Measurements from ENCODE around the gene DIP2B. TPM values are rescaled to one million over a fixed set of nuclear protein-coding genes. Genes with fewer than 3 reads are reported as not detected.

Gene DIP2B
- polyA plus RNA-seq, 3 donors, result 3.5 to 12.3 (median 6.5) TPM

DNA sequence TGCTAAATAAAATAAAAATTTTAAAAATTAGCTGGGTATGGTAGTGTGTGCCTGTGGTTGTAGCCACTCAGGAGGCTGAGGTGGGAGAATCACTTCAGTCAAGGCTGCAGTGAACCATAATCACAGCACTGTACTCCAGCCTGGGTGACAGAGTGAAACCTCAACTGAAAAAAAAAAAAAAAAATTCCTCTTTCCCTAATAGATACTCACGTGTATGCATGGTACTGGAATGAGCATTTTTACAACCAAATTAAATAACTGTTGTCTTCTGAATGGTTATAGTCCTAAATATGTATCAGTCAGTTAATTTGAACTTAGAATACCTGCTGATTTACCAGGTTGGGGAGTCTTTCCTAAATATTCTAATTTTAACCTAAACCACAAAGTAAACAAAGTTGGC is 160.8 kb downstream of the DIP2B start:
- WGBS (ENCODE audit: insufficient coverage), result no CpG with 5 or more reads among the region's 1 CpG

GRCh38 chr12:50666023-50666422 is 161.2 kb downstream of the DIP2B start:
- Histone ChIP-seq H2AFZ (ENCODE audit: insufficient read depth, low read depth, low read length, poor library complexity, severe bottlenecking) (no peak overlapping the region), H3K4me3 (replicated peaks in 1 of 3; ENCODE audit: low read depth in 2 of 3, low read length in 3 of 3) (no peak overlapping the region), H3K9me3 (replicated peaks in 1 of 2; ENCODE audit: control insufficient read depth in 1 of 2, insufficient read depth in 1 of 2, low read length in 2 of 2) (no peaks in the 10 kb centered on the region), H3K27ac (ENCODE audit: low read depth in 1 of 2, low read length in 2 of 2) (no peak overlapping the region), H3K27me3 (ENCODE audit: control insufficient read depth in 2 of 2, insufficient read depth in 2 of 2, low read length in 2 of 2) (no peaks in the 10 kb centered on the region), H3K4me2 (replicated peaks; ENCODE audit: extremely low read depth, low read length, poor library complexity, severe bottlenecking) (no peak overlapping the region), H3K79me2 (ENCODE audit: insufficient read depth, low read length) (peaks cover 3% of the 10 kb centered on the region), H3K9ac (ENCODE audit: insufficient read depth, low read length, poor library complexity, severe bottlenecking) (no peak overlapping the region), H3K4me1 (ENCODE audit: control insufficient read depth in 1 of 2, insufficient read depth in 2 of 2, low read length in 2 of 2) (no peaks in the 10 kb centered on the region), H4K20me1 (ENCODE audit: insufficient read depth, low read length) (peaks cover 68% of the 10 kb centered on the region), H3K36me3 (replicated peaks in 1 of 2; ENCODE audit: control insufficient read depth in 1 of 2, insufficient read depth in 2 of 2, low read length in 2 of 2) (peaks cover 19 to 55% of the 10 kb centered on the region in 2 donors)
- intact Hi-C loops (cut with micrococcal nuclease), result no loop called here
- Mint-ChIP-seq H3K36me3 (peaks cover 23 to 47% of the 10 kb centered on the region in 2 donors), H3K27me3 (ENCODE audit: low read depth in 3 of 3) (peaks cover 0 to 3% (median 3%) of the 10 kb centered on the region in 3 donors), H3K4me1 (peaks cover 1% of the 10 kb centered on the region), H3K9me3 (no peaks in the 10 kb centered on the region), H3K4me3 (no peak overlapping the region), H3K27ac (no peak overlapping the region)
- no peak for TF ChIP-seq CTCF (IDR thresholded peaks at IDR 0.05)
- DNase-seq, result no peak
- no CpG with 5 or more reads among the region's 1 CpG for WGBS (ENCODE audit: insufficient coverage)

More for the DNA sequence above, 160.8 kb downstream of the DIP2B start:
- Histone ChIP-seq H3K36me3 (replicated peaks in 1 of 2; ENCODE audit: control insufficient read depth in 1 of 2, insufficient read depth in 2 of 2, low read length in 2 of 2) (peaks cover 19 to 55% of the 10 kb centered on the region in 2 donors), H3K4me2 (replicated peaks; ENCODE audit: extremely low read depth, low read length, poor library complexity, severe bottlenecking) (no peak overlapping the region), H3K27me3 (ENCODE audit: control insufficient read depth in 2 of 2, insufficient read depth in 2 of 2, low read length in 2 of 2) (no peaks in the 10 kb centered on the region), H3K9me3 (replicated peaks in 1 of 2; ENCODE audit: control insufficient read depth in 1 of 2, insufficient read depth in 1 of 2, low read length in 2 of 2) (no peaks in the 10 kb centered on the region), H4K20me1 (ENCODE audit: insufficient read depth, low read length) (peaks cover 68% of the 10 kb centered on the region), H3K79me2 (ENCODE audit: insufficient read depth, low read length) (peaks cover 3% of the 10 kb centered on the region), H3K9ac (ENCODE audit: insufficient read depth, low read length, poor library complexity, severe bottlenecking) (no peak overlapping the region), H2AFZ (ENCODE audit: insufficient read depth, low read depth, low read length, poor library complexity, severe bottlenecking) (no peak overlapping the region), H3K4me3 (replicated peaks in 1 of 3; ENCODE audit: low read depth in 2 of 3, low read length in 3 of 3) (no peak overlapping the region), H3K4me1 (ENCODE audit: control insufficient read depth in 1 of 2, insufficient read depth in 2 of 2, low read length in 2 of 2) (no peaks in the 10 kb centered on the region), H3K27ac (ENCODE audit: low read depth in 1 of 2, low read length in 2 of 2) (no peak overlapping the region)
- peaks cover 0 to 3% (median 3%) of the 10 kb centered on the region in 3 donors for H3K27me3 Mint-ChIP-seq (ENCODE audit: low read depth in 3 of 3)
- intact Hi-C loops (cut with micrococcal nuclease), result no loop called here
- H3K4me1 Mint-ChIP-seq, result peaks cover 1% of the 10 kb centered on the region
- H3K4me3 Mint-ChIP-seq, result no peak overlapping the region
- no peak for DNase-seq
- TF ChIP-seq CTCF (IDR thresholded peaks at IDR 0.05), result no peak
- peaks cover 23 to 46% of the 10 kb centered on the region in 2 donors for H3K36me3 Mint-ChIP-seq
- peak overlapping the region in 1 of 7 donors; percentile 25 for H3K27ac Mint-ChIP-seq
- H3K9me3 Mint-ChIP-seq, result no peaks in the 10 kb centered on the region

Data from CD14-positive monocyte (primary cell).